GM12878 (cell line): ENCODE results near the gene NPHP3. TPM values are rescaled to one million over a fixed set of nuclear protein-coding genes. Genes with fewer than 3 reads are reported as not detected.

Experiments used
- ATAC-seq: fragments of 200-7000 bp; cut with Tn5 transposase; 3 replicates; pipeline ENCODE4 v1.9.1; 2020; ENCODE audit warnings: mild to moderate bottlenecking, moderate library complexity
- BruUV-seq: library from RNA; stranded (reverse); fragments of 400-500 nt; replicated peaks from 2 replicates; lab custom pipeline; 2021; lab: Mats Ljungman, UMichigan
- CTCF ChIA-PET: fragments of 300-600 bp; sonication (Branson Sonifier 250); formaldehyde crosslinking; extraction: SDS; loops from one replicate; lab custom pipeline; 2021; ENCODE audit warnings: inconsistent platforms; lab: Yijun Ruan, JAX
- POLR2A ChIA-PET: fragments of 350-600 bp; formaldehyde crosslinking; extraction: SDS; loops from one replicate; lab custom pipeline; 2021; ENCODE audit warnings: inconsistent platforms; lab: Charles Lee
- RAD21 ChIA-PET: fragments of 300-600 bp; sonication (Branson Sonifier 250); formaldehyde crosslinking; loops from one replicate; lab custom pipeline; 2023; ENCODE audit warnings: antibody characterized with exemption; ENCODE audit not compliant: unreplicated experiment; lab: Charles Lee
- SMC1A ChIA-PET: fragments of 300-600 bp; sonication (Branson Sonifier 250); formaldehyde crosslinking; loops from one replicate; lab custom pipeline; 2023; ENCODE audit not compliant: unreplicated experiment, uncharacterized antibody; lab: Charles Lee
- DNase-seq: peaks from one replicate; pipeline ENCODE4 v3.0.0-alpha.2; 2011; ENCODE audit warnings: low read depth, low spot score
- FAIRE-seq: peaks from 3 replicates; lab custom pipeline; 2011; peaks lifted over from hg19 to GRCh38; lab: Jason Lieb, UNC
- H2AFZ ChIP-seq: 2 replicates; pipeline ENCODE4 v1.6.0; 2011; ENCODE audit warnings: low read depth, low read length, control low read depth; ENCODE audit not compliant: control insufficient read depth
- H3K27ac ChIP-seq: 2 replicates; pipeline ENCODE4 v1.5.1; 2011; ENCODE audit warnings: control low read depth; ENCODE audit not compliant: control insufficient read depth, insufficient read depth
- H3K27me3 ChIP-seq, 2 experiments: replicated peaks in 1 of 2; 2 replicates each; pipeline versions ENCODE4 v1.6.0 to v1.6.1; 2011; ENCODE audit warnings: low read length in 1 of 2; ENCODE audit not compliant: control insufficient read depth in 2 of 2, insufficient read depth in 2 of 2
- H3K36me3 ChIP-seq, 2 experiments: 2 replicates each; pipeline ENCODE4 v1.5.1; 2011; ENCODE audit warnings: low read length in 1 of 2; ENCODE audit not compliant: control insufficient read depth in 2 of 2, insufficient read depth in 2 of 2
- H3K4me1 ChIP-seq: 2 replicates; pipeline ENCODE4 v1.6.1; 2011; ENCODE audit warnings: mild to moderate bottlenecking, low read length, moderate library complexity, mixed read lengths; ENCODE audit not compliant: control insufficient read depth, insufficient read depth
- H3K4me2 ChIP-seq: 2 replicates; pipeline ENCODE4 v1.6.0; 2011; ENCODE audit warnings: control low read depth; ENCODE audit not compliant: control insufficient read depth, insufficient read depth
- H3K4me3 ChIP-seq: fragments of 200-600 bp; sonication (generic); 2 replicates; pipeline ENCODE4 v1.5.1; 2016
- H3K79me2 ChIP-seq: 2 replicates; pipeline ENCODE4 v1.6.0; 2011; ENCODE audit warnings: low read length; ENCODE audit not compliant: control insufficient read depth, insufficient read depth
- H3K9ac ChIP-seq: 2 replicates; pipeline ENCODE4 v1.8.0; 2011; ENCODE audit warnings: low read length, control low read depth, mixed read lengths; ENCODE audit not compliant: control insufficient read depth, insufficient read depth
- H3K9me3 ChIP-seq: replicated peaks from 3 replicates; pipeline ENCODE4 v1.5.1; 2011; ENCODE audit warnings: mild to moderate bottlenecking, low read length; ENCODE audit not compliant: control insufficient read depth, insufficient read depth
- H4K20me1 ChIP-seq: 2 replicates; pipeline ENCODE4 v1.6.0; 2011; ENCODE audit not compliant: control insufficient read depth, insufficient read depth
- EGR1 ChIP-seq, 2 experiments: IDR thresholded peaks; 1 replicate in 1 of 2; 2 replicates in 1 of 2; pipeline ENCODE4 v1.6.1; 2011 to 2012; ENCODE audit warnings: low read depth in 2 of 2, low read length in 2 of 2, borderline replicate concordance in 1 of 2, mild to moderate bottlenecking in 1 of 2, moderate library complexity in 1 of 2
- ETV6 ChIP-seq, 2 experiments: fragments of 450-650 bp in 1 of 2; IDR thresholded peaks in 1 of 2; conservative IDR thresholded peaks in 1 of 2; 2 replicates each; pipeline ENCODE4 v1.6.1; 2014; ENCODE audit warnings: antibody characterized with exemption in 1 of 2, borderline replicate concordance in 1 of 2, low read depth in 1 of 2, mild to moderate bottlenecking in 1 of 2, moderate library complexity in 1 of 2
- IKZF1 ChIP-seq: fragments of 450-650 bp; conservative IDR thresholded peaks from 2 replicates; pipeline ENCODE4 v1.6.1; 2017; ENCODE audit warnings: antibody characterized with exemption, mild to moderate bottlenecking
- IKZF2 ChIP-seq, 2 experiments: fragments of 450-650 bp; IDR thresholded peaks; 2 replicates each; pipeline ENCODE4 v1.6.1; 2017; ENCODE audit warnings: mild to moderate bottlenecking in 2 of 2, moderate library complexity in 2 of 2
- LARP7 ChIP-seq: fragments of 450-650 bp; IDR thresholded peaks from 2 replicates; pipeline ENCODE4 v1.6.1; 2017; ENCODE audit warnings: mild to moderate bottlenecking
- MXI1 ChIP-seq: fragments of 150-350 bp; IDR thresholded peaks from 2 replicates; pipeline ENCODE4 v1.6.1; 2011; ENCODE audit warnings: low read depth, mild to moderate bottlenecking, inconsistent platforms, low read length, improper control_type of control experiment
- MYC ChIP-seq: IDR thresholded peaks from 2 replicates; pipeline ENCODE4 v1.6.1; 2011; ENCODE audit warnings: mild to moderate bottlenecking, low read length, moderate library complexity, inconsistent platforms; ENCODE audit not compliant: insufficient read depth, insufficient replicate concordance, insufficient read length, severe bottlenecking
- SP1 ChIP-seq: IDR thresholded peaks from one replicate; pipeline ENCODE4 v1.6.1; 2011; ENCODE audit warnings: low read depth, low read length
- STAT1 ChIP-seq: fragments of 450-650 bp; conservative IDR thresholded peaks from 2 replicates; pipeline ENCODE4 v1.6.1; 2014; ENCODE audit warnings: antibody characterized with exemption, mild to moderate bottlenecking
- in situ Hi-C: fragments of 300-500 bp; cut with MboI; formaldehyde crosslinking; loops from 9 replicates; pipeline ENCODE4 v1.14.3; 2018; ENCODE audit warnings: mixed read lengths
- intact Hi-C: fragments of 100-400 bp; cut with micrococcal nuclease; formaldehyde crosslinking; loops from one replicate; pipeline ENCODE4 v1.14.2; 2022; ENCODE audit not compliant: unreplicated experiment
- polyA plus RNA-seq, 11 experiments: library from polyadenylated mRNA; depleted of rRNA in 4 of 11; unstranded in 6 of 11; stranded (reverse) in 5 of 11; fragments of >200 nt; fragmentation: Nextera tagmentation in 4 of 11; fragmentation: Illumina TruSeq in 1 of 11; extraction: Ambion mirVana in 4 of 11; extraction: Trizol in 1 of 11; gene quantifications; 1 replicate in 1 of 11; 2 replicates in 10 of 11; pipeline versions ENCODE4 v1.2.1 to v1.2.3, GENCODE V29; 2011 to 2016; ENCODE audit warnings: inconsistent platforms in 2 of 11, missing spikeins in 2 of 11, low read depth in 1 of 11
- total RNA-seq, 4 experiments: library from RNA; depleted of rRNA in 3 of 4; stranded (reverse); fragments of >200 nt in 3 of 4; fragmentation: Illumina TruSeq in 1 of 4; extraction: Trizol in 1 of 4; gene quantifications; 2 replicates each; pipeline versions ENCODE4 v1.2.1 to v1.2.3, GENCODE V29; 2013 to 2021
- TF ChIP-seq, protein P1 (sequence below): fragments of 150-350 bp; IDR thresholded peaks from 2 replicates; pipeline ENCODE4 v1.6.1; 2014; ENCODE audit warnings: mild to moderate bottlenecking, low read depth, low read length
- TF ChIP-seq, protein P2 (sequence below): IDR thresholded peaks from 2 replicates; pipeline ENCODE4 v1.6.1; 2011; ENCODE audit warnings: low read depth, low read length, improper control_type of control experiment, borderline replicate concordance

The NPHP3 gene
- total and polyA plus RNA-seq, 10 of the 15 experiments (the other 5 are each of a cell fraction or from before 2014, with no cell fraction given), result 0.84 to 11.7 (median 2.9) TPM

DNA sequence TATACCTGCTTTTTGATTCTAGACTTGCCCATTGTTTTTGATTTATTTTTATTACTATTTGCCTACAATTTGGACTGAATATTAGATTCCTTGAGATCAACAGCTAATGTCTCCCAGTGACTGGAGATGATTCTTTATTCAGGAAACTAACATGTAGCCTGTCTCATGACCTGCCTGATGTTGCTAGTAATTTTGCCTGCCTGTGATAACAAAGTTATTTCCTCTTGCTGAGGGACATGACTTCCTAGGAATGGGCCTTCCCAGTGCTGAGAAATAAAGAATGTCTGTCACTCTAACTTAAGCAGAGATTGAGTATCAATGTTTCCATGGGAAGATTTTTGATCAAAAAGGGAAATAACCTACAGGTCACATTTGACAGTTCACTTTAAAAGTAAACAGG, 13.4 kb upstream of the NPHP3 start:
- no peak overlapping the region for H3K4me3 ChIP-seq
- no peaks in the 10 kb centered on the region for H3K9me3 ChIP-seq
- FAIRE-seq, result no peak
- CTCF ChIA-PET, result no interaction called here
- no peaks in the 10 kb centered on the region; a peak in 2 of 4 replicates for H3K27me3 ChIP-seq
- H3K9ac ChIP-seq, result no peak overlapping the region
- no peaks in the 10 kb centered on the region for H3K79me2 ChIP-seq
- SMC1A ChIA-PET, result no interaction called here
- no peaks in the 10 kb centered on the region for H3K36me3 ChIP-seq
- in situ Hi-C loops, result loop anchor here (10.0 to 25.0 kb wide), 2 partner anchors 1199 to 1477 kb away; no protein-coding TSS in a partner anchor
- POLR2A ChIA-PET, result no interaction called here
- no peak for TF ChIP-seq LARP7
- TF ChIP-seq, protein P1, sequence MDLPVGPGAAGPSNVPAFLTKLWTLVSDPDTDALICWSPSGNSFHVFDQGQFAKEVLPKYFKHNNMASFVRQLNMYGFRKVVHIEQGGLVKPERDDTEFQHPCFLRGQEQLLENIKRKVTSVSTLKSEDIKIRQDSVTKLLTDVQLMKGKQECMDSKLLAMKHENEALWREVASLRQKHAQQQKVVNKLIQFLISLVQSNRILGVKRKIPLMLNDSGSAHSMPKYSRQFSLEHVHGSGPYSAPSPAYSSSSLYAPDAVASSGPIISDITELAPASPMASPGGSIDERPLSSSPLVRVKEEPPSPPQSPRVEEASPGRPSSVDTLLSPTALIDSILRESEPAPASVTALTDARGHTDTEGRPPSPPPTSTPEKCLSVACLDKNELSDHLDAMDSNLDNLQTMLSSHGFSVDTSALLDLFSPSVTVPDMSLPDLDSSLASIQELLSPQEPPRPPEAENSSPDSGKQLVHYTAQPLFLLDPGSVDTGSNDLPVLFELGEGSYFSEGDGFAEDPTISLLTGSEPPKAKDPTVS, result no peak
- no peak for TF ChIP-seq IKZF1
- no peak for TF ChIP-seq EGR1 (IDR thresholded peaks at IDR 0.05; ENCODE audit: borderline replicate concordance in 1 of 2, low read depth in 2 of 2, low read length in 2 of 2)
- no peak for TF ChIP-seq STAT1
- TF ChIP-seq MXI1, result no peak
- TF ChIP-seq ETV6 (conservative IDR thresholded peaks at IDR 0.05 in 1 of 2, IDR thresholded peaks at IDR 0.05 in 1 of 2; ENCODE audit: borderline replicate concordance in 1 of 2, low read depth in 1 of 2), result no peak
- TF ChIP-seq SP1, result no peak
- TF ChIP-seq, protein P2, sequence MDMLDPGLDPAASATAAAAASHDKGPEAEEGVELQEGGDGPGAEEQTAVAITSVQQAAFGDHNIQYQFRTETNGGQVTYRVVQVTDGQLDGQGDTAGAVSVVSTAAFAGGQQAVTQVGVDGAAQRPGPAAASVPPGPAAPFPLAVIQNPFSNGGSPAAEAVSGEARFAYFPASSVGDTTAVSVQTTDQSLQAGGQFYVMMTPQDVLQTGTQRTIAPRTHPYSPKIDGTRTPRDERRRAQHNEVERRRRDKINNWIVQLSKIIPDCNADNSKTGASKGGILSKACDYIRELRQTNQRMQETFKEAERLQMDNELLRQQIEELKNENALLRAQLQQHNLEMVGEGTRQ, result no peak
- TF ChIP-seq IKZF2 (IDR thresholded peaks at IDR 0.05), result no peak
- TF ChIP-seq MYC, result no peak
- BruUV-seq, result no TSS peak
- DNase-seq, result no peak
- intact Hi-C loops, result no loop called here
- ATAC-seq, result no peak
- no peak overlapping the region for H3K4me2 ChIP-seq
- RAD21 ChIA-PET, result no interaction called here
- H3K27ac ChIP-seq, result no peak overlapping the region
- no peaks in the 10 kb centered on the region for H4K20me1 ChIP-seq
- no peaks in the 10 kb centered on the region for H3K4me1 ChIP-seq
- H2AFZ ChIP-seq, result no peak overlapping the region
